Measurements from ENCODE around the gene AFMID. TPM values are rescaled to one million over a fixed set of nuclear protein-coding genes. Genes with fewer than 3 reads are reported as not detected.

The AFMID gene
- total and polyA plus RNA-seq, 9 of the 15 experiments (the other 6 are each of a cell fraction or from before 2014, with no cell fraction given), result 62.1 to 188 (median 74.4) TPM

DNA sequence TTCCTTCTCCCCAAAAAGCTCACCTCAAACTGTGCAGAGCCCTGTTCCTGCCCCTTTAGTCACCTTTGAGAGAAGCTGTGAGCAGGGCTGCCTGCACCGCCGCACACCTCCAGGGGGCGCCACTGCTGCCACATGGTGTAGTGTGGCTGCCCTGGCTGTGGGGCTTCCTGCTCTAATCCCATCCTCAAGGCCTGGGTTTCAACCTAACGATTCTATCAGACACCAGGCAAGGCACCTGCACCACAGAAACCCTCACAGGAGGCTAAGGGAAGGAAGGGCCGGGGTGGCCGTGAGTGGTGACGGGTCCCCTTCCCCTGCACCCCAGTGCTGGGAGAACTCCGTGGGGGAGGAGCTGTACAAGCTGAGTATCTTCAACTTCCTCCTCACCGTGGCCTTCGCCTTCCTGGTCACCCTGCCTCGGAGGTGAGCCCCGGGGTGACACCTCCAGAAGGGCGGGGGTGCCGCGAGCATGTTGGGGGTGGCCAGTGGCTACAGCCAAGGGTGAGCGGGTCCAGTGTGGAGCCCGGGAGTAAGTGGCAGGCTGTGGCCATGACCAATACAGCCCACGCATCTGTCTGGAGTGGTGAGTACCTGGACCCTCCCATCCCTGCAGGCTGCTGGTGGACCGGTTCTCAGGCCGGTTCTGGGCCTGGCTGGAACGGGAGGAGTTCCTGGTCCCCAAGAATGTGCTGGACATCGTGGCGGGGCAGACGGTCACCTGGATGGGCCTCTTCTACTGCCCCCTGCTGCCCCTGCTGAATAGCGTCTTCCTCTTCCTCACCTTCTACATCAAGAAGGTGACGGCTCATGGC is 49.6 kb upstream of the AFMID start (continued):
- TF ChIP-seq ATF3 (IDR thresholded peaks at IDR 0.05) (peak; percentile 17; the same call in 1 of the 2 replicates), ATF3 (CRISPR knock-in tag; conservative IDR thresholded peaks at IDR 0.05) (no peak), CXXC5 (CRISPR knock-in tag; IDR thresholded peaks at IDR 0.05) (peak; percentile 55; the same call in 1 of the 2 replicates), ZC3H11A (IDR thresholded peaks at IDR 0.05; ENCODE audit: low read depth, low read length) (no peak), CBX3 (IDR thresholded peaks at IDR 0.05; ENCODE audit: borderline replicate concordance in 1 of 2, low read length in 2 of 2) (peak in 1 of 2 experiments; percentile 99; a peak in 2 of 3 replicates), HOXB6 (CRISPR knock-in tag; IDR thresholded peaks at IDR 0.05; ENCODE audit: borderline replicate concordance) (no peak), NBN (IDR thresholded peaks at IDR 0.05; ENCODE audit: low read depth) (peak; percentile 46; the same call in 1 of the 2 replicates), ELF1 (tag; IDR thresholded peaks at IDR 0.05) (peak; percentile 52), MYC (IDR thresholded peaks at IDR 0.05; ENCODE audit: low read depth, low read length) (peak; percentile 97), MYC (CRISPR knock-in tag; IDR thresholded peaks at IDR 0.05; ENCODE audit: borderline replicate concordance, low read depth) (peak; percentile 64; the same call in 1 of the 2 replicates), ZNF766 (CRISPR knock-in tag; conservative IDR thresholded peaks at IDR 0.05) (0 out of 2 replicates have a peak, but pooled peaks have one; percentile 42), HCFC1 (IDR thresholded peaks at IDR 0.05; ENCODE audit: low read depth, low read length) (0 out of 2 replicates have a peak, but pooled peaks have one; percentile 24)
- TF ChIP-seq, protein P1, sequence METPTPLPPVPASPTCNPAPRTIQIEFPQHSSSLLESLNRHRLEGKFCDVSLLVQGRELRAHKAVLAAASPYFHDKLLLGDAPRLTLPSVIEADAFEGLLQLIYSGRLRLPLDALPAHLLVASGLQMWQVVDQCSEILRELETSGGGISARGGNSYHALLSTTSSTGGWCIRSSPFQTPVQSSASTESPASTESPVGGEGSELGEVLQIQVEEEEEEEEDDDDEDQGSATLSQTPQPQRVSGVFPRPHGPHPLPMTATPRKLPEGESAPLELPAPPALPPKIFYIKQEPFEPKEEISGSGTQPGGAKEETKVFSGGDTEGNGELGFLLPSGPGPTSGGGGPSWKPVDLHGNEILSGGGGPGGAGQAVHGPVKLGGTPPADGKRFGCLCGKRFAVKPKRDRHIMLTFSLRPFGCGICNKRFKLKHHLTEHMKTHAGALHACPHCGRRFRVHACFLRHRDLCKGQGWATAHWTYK (CRISPR knock-in tag; IDR thresholded peaks at IDR 0.05), result peak; percentile 55; the same call in 1 of the 2 replicates
